GM19035 (cell line): ENCODE measurements around the gene PEMT.

Experiments used
- ATAC-seq: cut with Tn5 transposase; IDR thresholded peaks from one replicate; pipeline ENCODE4 v1.9.1; 2021; ENCODE audit not compliant: unreplicated experiment

The PEMT gene

DNA sequence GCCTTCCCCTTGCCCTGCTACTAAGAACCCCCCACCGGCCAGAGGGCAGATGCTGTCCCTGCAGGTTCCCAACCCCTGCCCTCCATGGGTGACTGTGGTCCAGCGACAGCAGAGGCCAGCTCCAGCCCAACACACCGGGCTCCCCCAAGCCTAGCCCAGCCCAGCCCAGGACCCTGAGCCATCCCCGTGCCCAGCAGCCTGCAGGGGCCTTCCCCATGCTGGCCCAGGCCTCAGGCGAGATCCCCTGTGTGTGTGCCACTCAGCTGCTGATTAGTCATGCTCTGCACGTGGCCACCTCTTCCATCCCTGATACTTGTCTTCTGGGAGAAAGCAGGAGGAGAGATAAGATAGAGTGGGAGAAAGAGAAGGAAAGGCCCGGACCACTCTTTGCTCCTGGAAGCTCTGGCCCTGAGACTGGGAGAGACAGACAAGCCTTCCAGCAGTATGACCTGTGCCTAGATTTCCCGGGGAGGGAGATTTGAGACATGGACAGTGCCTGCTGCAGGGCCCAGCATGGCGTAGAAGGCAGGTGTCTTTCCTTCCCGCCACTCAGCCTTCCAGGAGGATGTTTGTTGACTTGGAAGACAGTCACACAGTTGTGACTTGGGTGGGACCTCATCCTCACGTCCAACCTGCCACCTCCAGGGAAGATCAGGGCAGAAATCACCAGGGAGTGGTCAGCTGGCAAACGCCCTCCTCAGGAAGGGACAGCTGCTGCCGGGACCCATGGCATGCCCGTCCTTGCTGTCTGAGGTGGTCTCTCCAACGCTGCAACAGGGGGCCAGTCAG, 54.0 kb downstream of the PEMT start:
- no peak for ATAC-seq

DNA sequence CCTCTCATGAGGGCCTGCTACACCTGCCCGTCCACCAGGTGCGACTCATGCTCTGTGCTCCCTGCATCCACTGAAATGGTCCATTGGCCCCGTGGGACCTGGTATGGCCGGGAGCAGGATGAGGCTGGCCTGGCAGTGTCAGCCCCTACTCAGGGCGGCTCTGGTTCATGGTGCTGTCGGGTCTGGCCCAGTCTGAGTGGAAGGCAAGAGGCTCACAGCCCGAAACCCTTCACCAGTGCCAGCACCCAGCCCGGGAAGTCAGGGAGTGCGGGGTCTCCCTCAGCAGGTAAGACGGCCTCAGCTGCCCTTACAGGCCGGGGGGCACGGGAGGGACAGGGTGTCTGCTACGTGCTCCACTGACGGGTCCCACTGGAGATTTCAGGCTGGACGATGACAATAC, 54.8 kb downstream of the PEMT start:
- ATAC-seq, result no peak

DNA sequence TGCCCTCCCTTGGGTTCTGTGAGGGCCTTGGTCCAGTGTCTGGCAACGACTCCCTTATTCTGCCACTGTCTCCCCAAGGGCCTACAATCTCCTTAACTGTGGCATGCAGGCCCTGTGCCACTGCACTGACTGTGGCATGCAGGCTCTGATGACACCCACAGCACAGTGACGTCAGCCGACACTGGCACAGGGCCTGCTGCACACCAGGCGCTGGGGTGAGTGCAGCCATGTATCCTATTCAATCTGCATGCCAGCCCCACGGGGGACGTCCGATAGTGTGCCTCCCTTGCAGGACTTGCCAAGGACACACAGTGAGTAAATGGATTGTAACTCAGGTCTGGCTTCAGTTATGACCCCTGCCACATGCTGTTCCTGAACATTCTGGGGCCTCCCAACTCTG, 55.6 kb downstream of the PEMT start:
- ATAC-seq, result no peak

DNA sequence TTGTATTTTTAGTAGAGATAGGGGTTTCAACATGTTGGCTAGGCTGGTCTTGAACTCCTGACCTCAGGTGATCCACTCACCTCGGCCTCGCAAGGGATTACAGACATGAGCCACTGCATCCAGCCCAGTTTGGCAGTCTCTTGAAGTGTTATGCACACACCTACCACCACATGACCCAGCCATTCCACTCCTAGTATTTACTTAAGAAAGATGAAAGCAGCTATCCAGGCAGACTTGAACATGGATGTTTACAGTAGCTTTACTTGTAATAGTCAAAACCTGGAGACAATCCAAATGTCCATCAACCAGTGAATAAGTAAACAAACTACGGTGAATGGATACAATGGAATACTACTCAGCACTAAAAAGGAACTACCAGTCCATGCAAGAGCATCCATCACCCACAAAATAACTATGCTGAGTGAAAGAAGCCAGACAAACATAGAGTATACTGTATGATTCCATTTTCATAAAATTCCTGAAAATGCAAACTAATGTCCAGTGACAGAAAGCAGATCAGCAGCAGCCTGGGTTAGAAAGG, 57.5 kb downstream of the PEMT start:
- no peak for ATAC-seq

DNA sequence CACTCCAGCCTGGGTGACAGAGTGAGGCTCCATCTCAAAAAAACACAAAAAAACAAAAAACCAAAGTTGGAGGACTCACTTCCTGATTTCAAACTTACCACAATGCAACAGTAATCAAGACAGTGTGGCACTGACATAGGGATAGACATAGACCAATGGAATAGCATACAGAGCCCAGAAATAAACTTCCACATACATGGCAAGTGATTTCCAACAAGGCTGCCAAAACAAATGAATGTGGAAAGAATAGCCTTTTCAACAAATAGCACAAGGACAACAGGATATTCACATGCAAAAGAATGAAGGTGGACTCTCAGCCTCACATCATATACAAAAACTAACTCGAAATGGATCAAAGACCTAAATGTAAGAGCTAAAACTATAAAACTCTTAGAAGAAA, 58.5 kb downstream of the PEMT start:
- ATAC-seq, result no peak

DNA sequence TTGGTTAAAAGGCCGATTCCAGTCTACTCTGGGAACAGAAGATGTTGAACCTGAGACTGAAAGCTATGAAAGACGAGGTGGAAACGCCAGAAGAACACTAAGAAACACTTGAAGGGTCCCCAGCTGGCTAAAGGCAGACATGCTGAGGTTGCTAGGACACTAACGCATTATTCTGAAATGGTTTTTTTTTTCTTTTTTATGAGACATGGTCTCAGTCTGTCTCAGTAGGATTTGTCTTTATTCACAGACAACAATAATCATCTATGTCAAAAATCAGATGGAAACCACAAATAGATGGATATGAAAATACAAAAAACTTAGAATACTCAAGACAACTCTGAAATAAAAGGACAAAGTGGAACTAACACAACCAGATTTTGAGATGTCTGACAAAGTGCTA, 60.4 kb downstream of the PEMT start:
- ATAC-seq, result no peak

DNA sequence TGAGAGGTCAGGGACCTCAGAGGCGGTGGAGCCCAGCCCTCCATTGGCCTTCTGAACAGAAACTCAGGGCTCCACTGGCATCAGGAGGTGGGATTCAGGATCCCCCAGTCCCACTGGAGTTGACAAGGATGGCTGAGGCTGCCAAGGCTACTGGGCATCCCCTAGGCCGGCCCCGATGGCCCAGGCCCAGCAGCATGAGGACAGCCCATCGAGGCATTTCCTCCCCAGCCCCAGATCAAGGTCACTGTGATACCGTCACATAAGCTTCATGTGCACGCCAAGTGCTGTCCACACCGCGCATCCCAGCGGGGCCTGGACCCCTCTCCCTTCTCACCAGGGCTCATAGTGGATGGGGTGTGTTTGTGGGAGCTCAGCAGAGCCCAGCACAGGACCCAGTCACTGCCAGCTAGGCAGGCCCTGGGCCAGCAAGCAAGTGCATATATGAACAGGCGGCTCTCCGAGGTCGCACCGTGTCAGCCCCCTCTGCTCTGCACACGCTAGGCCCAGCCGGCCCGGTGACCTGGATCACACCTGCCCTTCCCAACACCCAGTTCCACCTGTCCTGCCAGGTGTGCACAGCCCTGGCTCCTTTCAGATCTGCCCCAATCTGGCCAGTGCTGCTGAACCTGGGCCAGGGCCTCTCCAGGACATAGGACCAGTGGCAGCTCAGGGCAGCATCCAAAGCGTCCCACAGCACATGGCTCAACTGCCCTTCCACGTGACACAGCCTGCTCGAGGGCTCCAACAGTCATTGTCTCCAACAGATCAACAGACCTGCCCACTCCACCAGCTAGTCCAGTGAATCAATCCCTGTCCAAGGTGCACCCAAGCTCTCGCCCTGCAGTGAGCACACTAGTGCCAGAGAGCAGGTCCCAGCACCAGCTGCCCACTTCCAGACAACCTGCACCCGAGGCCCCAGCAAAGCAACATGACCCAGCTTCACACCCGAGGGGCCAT, 62.5 kb downstream of the PEMT start:
- ATAC-seq, result no peak

DNA sequence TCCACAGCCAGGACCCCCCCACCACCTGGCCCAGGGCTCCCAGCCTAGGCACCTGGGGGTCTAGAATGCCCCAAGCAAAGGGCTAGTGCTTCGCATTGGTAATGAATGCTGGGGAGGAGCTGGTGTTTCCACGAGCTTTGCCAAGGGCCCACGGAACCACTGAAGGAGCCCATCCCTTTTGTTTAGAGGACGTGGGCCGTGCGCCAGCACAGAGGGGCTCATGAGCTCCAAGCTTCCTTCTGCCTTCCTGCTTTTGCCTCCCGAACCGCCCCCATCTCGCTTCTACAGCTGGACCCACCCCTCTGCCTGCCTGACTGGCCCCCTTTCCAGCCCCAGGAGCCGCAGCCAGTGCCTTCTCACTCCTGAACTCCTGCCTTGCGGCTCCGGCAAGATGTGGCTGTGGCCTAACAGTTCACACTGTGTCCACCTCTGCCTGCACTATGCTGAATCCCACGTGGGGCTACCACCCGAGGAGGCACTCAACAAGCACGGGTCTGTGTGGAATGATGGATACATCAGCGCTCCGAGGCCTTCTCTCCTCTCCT, 63.5 kb downstream of the PEMT start:
- no peak for ATAC-seq

DNA sequence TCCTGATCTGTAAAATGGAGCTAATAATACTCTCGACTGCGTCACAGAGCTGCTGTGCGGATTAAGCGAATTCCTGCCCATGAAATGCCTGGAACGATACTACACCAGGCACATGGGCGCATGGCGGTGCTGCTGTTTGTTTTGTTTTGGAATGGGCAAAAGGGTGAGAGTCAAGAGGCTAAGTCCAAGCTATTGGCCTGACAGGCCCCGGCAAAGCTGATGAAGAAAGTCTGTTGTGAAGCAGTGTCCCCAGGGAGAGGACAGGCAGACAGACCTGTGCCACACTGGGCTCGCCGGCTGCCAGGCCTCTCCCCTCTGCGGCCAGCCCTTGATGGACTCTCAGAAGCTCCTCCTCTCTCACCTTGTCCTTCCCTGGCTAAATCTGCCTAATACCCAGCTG, 64.0 kb downstream of the PEMT start:
- no peak for ATAC-seq

DNA sequence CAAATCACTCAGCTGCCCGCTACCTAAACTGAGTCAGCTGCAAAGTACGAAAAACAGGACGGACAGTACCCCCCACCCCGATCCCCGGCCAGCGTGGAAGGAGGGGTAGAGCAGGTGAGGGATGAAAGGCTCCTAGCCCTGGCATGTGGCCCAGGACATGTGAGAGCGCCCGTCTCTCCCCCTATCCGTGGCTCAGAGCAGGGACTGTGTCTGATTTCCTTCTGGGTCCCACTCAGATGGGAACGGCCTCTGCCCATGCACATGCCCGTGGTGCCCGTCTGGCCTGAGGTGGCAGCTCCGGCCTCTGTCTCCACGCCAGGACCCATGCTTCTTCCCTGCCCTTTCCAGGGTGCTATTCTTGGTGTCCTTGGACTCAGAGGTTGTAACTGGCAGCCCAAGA, 65.1 kb downstream of the PEMT start:
- ATAC-seq, result no peak

DNA sequence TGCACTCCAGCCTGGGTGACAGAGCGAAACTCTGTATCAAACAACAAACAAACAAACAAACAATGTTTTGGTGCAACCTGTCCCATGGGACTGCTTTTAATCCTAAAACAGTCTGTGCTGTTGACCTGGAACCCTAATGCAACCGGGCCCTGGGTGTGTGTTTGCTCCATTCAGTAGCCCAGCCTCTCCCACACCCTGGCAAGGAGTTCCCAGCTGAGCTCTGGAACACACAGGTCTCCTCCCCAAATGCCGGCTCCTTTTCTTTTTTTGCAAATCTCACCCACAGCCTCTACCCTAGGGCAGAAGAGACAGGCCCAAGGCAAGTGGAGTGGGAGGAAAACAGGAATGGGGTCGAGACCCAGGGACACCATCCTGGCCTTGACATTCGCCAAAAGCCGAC, 65.6 kb downstream of the PEMT start:
- no peak for ATAC-seq

DNA sequence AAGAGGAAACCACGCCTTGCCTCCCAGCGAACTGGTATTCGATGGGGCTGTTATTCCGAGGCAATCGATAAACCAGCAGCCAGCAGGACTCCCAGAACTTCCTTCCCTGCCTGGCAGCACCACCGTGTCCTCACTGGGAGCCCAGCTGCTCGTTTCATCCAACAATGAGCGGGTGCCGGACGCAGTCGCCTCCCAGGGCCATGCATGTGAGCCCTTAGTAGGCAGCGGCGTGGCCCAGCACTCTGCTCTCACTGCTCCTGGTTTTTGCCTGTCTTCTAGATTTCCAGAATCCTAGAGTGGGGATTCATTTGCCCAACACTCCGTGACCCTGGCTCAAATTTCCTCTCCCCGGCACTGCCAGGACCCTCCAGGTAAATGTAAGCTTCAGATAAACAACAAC, 66.2 kb downstream of the PEMT start:
- ATAC-seq, result no peak

DNA sequence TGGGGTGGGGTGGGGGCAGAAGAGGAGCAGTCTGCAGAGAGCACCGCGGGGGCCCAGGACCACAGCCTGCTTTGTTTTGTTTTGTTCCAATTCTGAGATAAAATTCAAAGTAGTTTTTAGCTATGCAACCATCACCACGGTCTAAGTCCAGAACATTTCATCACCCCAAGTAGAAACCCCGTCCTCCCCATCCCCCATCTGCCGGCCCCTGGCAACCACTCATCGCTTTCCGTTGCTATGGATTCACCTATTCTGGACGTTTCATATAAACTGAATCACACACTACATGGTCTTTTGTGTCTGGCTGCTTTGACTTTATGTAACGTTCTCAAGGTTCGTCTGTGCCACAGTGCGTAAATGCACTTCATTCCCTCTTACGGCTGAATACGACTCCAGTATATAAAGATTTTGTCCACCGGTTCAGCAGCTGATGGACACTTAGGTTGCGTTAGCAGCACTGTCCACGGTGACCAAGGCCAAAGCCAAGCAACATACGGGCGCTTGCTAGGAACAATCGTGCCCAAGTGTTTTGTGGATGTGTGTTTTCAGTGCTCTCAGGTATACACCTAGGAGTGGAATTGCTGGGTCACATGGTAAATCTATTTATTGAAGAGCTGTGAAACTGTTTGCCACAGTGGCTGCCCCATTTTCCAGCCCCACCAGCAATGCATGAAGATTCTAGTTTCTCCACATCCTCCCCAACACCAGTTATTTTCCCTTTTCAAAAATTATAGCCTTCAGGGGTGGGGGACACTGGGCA, 67.6 kb downstream of the PEMT start:
- ATAC-seq, result no peak

DNA sequence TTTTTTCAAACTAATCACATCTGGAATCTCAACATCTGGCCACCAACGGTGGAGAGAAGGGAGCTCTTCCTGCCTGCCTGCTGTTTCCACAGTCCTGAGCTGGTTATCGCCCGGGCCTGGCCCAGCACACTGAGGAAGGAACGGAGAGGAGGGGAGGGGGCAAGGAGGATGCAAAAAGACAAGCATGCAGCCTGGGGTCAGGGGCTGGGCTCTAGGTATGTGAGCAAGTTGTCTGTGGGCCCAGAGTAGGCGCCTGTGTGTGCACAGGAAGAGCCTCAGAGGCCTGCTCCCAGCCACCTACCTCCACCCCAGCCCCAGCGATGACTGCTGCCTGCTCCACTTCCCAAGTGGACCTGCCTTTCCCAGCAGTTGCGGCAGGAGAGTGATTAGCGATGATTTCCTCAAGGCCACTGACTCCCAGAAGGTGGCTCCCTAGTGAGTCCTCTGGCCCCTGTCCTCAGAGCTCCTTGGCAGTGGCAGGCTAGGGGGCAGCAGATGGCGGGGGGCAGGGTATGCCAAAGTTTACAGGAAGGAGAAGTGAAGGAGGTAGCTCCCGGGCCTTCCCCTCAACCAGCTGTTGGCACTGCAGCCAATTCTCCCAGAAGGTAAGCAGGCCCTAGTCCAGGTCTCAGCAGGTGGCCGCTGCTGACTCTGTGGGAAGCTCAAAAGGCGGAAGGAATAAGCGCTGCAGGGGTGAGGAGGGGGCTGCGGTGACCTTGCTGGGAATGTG, 68.3 kb downstream of the PEMT start:
- no peak for ATAC-seq

DNA sequence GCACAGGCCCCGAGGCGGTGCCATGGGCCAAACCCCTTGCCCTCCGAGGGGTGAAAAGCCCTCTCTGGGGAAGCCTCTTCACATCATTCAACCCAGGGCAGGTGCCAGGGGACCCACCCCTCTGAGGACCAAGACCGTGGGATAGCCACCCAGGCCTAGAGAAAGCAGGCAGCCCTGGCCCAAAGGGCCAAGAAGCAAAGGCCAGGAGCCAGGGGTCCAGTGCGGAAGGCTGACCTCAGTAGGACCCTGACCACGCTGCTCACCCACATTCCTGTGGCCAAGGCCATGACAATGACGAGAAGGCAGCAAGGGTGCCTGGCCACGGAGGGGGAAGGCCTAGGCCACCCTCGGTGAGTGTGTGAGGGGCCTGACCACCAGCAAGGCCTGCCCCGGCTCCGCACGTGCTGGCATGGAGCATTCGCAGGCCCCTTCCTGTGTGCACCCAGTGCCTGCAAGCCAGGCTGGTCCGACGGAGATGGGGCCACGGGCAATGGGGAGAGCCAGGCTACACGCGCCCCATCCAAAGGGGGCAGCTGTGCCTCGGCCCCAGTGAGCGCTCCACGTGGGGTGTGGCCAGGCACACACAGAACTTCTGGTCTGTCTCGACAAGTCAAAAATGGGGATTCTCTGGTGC, 70.8 kb downstream of the PEMT start:
- no peak for ATAC-seq

DNA sequence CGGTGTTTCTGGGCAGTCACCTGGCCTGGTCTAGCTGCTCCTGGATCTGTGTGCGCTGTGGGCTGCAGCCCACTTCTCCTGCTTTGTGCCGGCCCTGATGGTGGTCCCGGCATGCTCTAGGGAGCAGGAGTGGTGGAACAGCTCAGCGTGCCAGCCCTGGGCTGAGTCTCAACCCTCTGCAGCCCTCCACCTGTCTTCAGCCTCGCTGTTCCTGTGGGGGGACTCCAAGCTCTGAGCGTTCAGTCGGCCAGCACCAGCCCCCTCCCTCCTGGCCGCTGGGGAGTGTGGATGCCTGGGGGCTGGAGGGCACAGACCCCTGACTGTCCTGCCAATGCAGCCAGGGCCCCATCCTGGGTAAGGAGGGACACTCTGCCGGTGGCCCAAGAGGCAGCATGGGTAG, 71.6 kb downstream of the PEMT start:
- no peak for ATAC-seq

DNA sequence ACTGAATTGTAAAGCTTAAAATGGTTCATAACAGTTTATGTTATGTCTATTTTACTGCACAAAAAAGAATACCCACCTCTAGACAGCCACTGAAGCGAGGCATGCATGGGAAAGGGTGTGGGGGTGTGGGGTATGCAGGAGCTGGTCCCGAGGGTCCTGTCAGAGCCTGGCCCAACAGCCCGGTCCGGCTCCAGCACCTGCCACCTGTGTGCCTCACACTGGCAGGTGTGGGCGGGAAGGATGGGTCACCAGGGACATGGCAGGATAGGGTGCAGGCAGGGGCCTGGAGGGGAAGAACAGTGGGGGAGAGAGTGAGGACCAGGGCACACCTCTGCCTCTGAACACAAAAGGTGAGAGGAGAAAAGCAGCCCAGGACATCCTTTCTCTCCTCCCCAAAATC, 72.6 kb downstream of the PEMT start:
- no peak for ATAC-seq

DNA sequence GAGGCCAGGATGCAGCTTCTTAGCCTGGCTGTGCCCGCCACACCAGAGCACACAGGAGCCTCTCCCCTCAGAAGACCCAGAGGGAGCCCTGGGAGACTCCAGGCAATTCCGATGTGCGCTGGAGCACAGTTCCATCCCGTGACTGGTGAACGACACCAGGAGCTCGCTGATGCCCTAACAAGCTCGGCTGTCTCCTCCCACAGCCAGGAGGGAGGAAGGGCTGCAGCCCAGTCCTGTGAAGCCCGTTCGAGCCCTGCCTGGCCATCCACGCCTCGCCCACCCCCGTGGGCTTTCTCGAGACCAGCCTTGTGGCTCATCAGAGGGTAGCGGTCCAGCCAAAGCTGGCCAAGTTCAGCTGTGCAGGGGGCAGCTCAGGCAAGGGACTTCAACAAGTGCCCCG, 73.5 kb downstream of the PEMT start:
- ATAC-seq, result no peak

DNA sequence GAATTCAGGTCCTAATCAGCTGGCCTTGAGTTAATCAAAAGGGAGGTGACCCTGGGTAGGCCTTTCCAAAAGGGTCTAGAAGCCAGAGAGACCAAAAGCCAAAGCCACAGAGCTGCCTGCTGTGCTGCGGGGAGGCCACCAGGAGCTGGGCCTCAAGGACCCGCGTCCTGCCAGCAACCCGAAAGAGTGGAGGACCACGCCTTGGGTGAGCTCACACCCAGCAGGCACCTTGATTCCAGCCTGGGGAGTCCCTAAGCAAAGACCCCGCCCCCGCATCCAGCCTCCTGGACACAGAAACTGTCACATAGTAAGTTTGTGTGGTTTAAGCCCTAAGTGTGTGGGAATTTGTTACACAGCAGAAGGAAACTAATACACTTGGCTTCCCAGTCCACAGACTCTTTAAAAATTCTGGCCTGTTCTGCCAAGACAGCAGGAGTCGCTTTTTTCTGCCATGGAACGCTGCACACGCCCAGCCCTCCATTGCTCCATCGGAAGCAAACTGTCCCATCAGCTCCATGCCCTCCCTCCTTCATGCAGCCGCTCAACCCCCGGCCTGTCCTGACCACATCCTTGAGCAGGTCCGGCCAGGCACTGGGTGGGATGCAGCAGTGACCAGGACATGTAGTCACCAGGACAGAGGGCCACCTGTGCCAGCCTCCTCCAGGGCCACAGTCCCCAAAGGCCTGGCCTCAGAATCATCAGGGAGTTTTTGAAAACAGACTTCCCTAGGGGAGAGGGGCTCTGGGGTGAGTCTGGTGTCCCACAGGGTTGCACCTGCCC, 74.4 kb downstream of the PEMT start:
- no peak for ATAC-seq
